NK-92 (cell line): ENCODE data around the gene APOL4.
"Not testable (repeated sequence)": the region's sequence is repeated elsewhere in the genome, so short reads cannot be mapped to it uniquely, and the experiment has no call there.

ENCODE experiments used
- DNase-seq: peaks from one replicate; lab custom pipeline; 2025; ENCODE audit not compliant: unreplicated experiment; lab: John Stamatoyannopoulos, UW

APOL4 gene

GRCh38 chr22:36209488-36209908, 7.9 kb upstream of the APOL4 start:
- not testable (repeated sequence) for DNase-seq

GRCh38 chr22:36208914-36209313, 7.3 kb upstream of the APOL4 start:
- DNase-seq = no peak

GRCh38 chr22:36208162-36208765, 6.7 kb upstream of the APOL4 start:
- DNase-seq = no peak

GRCh38 chr22:36206255-36206654, 4.6 kb upstream of the APOL4 start:
- no peak for DNase-seq

- DNase-seq = not testable (repeated sequence)
These were observed 4.0 kb upstream of the APOL4 start for GRCh38 chr22:36205573-36205972.

GRCh38 chr22:36204632-36205015, 3.0 kb upstream of the APOL4 start:
- DNase-seq = no peak

DNA sequence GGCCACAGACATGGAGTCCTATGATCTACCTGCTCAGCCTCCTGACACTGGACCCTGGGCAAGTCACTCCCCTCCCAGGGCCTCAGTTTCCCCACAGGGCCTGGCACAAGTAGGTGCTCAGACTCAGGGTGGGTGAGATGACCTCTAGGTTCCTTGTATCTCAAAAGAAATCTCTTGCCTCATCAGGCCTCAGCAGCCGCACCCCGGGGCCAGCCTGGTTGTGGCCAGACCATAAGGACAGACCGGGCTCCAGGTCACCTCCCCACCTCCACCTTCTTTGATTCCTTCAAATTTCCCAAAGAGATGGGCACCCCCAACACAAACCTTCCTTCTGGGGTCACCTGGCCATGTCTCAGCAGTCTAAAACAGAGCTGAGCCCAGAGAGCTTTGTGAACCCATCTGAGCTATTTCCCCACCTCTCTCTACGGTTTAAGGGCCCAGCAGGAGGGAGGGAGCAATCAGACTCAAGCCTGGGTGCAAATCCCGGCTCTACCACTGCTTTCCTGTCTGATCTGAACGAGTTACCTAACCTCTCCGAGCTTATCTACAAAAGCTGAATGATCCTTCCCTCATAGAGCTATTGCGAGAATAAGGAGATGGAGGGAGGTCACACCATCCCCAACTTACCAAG, 2.5 kb upstream of the APOL4 start:
- DNase-seq = no peak

GRCh38 chr22:36203441-36203840, 1.8 kb upstream of the APOL4 start:
- DNase-seq = not testable (repeated sequence)

DNA sequence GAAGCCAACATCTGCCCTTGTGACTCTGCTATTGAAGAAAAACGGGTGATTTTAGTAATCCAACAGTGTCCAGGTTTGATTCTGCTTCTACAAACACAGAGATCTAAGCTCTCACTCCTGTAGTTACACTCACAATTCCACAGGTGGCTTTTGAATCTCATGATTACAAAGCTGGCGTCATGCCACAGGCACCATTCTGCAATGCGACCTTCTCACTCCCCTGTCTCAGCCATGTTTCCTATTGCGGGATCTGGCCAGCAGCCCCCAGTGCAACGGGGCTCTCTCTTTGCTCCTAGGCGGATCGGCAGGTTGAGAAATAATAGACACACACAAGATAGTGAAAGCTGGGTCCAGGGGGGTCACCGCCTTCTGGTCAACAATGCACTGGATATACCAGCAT, 1.3 kb upstream of the APOL4 start:
- not testable (repeated sequence) for DNase-seq

DNA sequence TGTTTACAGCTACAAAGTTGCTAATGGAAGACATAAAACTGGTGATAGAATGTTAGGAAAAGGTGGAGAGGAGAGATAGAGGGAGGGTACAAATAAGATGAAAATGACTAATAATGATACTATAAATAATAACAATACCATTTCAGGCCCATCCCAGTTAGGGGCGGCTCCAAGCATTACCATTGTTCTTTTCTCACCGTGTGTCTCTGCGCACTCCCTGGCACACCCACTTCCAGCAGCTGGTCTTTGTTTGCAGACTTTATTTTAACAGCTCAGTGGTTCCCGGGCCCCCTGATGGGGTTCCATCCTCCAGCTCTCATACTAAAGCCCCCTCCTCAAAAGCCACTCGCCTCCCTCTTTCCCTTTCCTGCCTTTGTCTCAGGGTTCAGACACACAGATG, 584 bp downstream of the APOL4 start:
- not testable (repeated sequence) for DNase-seq

GRCh38 chr22:36199001-36199551, 2.5 kb downstream of the APOL4 start:
- no peak for DNase-seq

DNA sequence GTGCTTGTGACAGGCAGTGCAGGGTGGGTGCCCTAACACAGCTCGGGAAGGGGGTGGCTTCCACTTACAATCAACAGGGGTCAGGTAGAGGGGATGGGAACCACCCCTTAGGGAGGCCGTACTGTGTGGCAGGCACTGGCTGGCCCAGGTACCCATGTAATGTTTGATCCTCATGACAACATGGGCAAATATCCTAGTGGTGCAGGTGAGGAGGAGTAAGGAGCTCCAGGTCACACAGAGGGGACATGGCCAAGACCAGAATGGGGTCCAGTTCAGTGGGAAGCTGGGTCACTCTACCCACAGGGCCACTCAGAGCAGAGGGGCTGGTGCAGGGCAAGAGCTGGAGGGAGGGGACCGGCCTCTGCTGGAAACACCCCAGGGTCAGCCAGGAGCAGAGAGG, 3.1 kb downstream of the APOL4 start:
- DNase-seq = no peak

DNA sequence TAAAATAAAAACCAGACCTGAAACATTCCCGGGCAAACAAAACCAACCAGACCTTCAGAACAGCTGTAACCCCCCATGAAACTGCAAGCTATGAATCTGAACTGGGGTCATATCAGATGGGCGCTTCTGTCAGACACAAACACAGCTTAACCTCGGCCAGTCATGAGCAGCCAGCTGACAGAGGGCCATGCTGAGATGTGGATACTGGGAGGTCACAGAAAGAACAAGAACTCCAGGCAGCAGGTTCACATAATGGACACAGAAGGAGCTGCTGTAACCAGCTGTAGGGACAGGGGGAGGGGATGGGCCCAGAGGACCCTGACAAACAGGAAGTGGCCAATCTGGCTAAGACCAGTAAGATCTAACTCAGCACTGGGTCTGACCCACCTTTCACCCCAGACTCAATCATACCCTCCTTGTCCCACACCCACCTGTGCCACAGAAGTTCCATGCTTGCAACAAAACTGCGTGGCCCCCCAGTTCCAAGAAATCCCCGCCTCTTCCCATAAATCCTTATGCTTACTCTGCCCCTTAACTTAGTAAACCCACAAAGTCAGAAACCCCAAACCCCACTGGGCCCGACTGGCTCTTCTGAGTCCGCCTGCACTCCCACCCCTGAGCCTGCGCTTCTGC, 4.0 kb downstream of the APOL4 start:
- no peak for DNase-seq

GRCh38 chr22:36197065-36197440, 4.6 kb downstream of the APOL4 start:
- no peak for DNase-seq

DNA sequence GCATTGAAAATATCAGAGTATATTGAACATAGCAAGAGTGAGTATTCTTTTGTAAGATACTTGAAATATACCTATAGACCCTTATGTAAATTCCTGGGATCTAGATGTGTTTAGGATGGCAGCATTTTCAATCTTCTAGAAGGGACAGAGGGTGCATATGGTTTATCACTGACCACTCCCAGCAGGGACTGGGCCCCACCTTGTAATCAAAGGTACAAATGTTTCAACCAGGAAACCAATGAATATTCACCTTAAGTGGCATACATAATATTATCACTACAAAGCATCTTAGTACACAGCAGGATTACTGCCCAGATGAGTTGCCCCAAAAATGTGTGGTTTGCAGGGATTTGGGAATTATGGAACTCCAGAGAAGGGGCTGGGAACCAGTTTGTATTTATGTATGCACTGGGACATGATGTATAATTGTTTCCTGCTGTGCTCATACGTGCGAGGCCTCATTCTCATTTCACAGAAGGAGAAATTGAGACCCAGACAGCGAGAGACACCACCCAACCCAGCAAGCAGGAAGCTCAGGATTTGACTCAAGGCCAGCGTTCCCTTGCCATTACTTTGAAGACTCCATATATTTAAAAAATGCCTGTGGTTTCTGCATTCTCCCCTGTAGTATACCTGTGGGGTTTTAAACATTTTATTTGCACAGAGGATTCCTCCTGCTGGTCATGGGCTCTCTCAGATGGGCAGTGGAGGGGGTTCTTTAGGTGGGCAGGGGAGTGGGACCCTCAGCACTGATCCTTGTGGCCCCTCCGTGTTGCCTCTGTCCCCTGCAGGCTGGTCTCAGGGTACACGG, 5.2 kb downstream of the APOL4 start:
- no peak for DNase-seq

GRCh38 chr22:36194971-36195370, 6.6 kb downstream of the APOL4 start:
- DNase-seq = no peak

DNA sequence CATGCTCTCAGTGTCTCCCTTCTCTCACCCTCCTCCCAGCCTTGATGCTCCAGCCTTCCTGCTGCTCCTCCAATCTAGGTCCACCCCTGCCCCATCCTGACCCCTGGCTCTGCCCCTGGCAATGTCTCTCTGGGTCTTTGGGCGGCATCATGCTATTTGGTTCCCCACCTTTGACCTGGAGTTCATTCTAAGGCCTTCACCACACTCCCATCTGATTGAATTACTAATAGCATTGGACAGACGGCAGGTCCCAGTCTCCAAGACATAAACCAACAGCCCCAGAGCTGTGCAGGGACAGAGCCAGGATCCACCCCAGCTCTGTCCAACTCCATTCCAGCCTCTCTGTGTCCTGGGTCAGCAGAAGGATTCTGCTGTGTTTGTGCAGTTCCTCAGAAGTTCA, 7.2 kb downstream of the APOL4 start:
- DNase-seq = no peak

DNA sequence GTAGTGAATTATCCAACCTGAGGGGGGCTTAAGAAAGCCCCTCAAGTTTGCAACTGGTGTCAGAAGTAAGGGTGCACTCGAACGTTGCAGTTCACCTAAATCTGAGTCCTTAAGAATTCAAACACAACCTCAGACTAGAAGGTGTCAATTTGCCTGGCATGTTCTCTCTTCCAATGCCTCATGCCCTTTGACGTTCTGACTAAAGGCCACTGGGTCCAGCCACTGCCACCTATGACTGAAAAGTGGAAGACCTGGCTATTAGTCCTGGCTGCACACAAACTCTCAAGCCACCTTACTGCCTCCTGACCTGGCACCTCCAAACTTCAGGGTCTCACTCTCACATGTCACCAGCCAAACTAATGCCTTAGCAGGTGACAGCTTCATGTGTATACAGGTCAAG, 8.0 kb downstream of the APOL4 start:
- no peak for DNase-seq

DNA sequence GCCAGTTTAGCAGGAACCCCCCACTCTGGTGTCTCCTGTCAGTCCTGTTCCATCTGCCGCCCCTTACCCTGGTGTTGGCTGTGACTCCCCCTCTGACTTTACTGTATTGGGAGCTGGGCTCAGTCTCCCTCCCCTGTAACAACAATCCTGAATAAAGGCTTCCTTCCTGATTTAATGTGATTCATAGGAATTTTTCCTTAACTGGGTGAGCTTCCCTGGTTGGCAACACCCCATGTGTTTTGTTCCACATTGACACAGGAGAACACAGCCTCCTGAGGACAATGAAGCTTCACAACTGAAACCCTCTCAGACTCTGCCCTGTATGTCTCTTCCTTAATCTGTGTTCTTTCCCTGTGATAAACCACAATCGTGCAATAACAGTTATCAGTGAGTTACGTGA, 8.4 kb downstream of the APOL4 start:
- no peak for DNase-seq

- DNase-seq = no peak
These were observed 9.1 kb downstream of the APOL4 start for GRCh38 chr22:36192542-36192941.

DNA sequence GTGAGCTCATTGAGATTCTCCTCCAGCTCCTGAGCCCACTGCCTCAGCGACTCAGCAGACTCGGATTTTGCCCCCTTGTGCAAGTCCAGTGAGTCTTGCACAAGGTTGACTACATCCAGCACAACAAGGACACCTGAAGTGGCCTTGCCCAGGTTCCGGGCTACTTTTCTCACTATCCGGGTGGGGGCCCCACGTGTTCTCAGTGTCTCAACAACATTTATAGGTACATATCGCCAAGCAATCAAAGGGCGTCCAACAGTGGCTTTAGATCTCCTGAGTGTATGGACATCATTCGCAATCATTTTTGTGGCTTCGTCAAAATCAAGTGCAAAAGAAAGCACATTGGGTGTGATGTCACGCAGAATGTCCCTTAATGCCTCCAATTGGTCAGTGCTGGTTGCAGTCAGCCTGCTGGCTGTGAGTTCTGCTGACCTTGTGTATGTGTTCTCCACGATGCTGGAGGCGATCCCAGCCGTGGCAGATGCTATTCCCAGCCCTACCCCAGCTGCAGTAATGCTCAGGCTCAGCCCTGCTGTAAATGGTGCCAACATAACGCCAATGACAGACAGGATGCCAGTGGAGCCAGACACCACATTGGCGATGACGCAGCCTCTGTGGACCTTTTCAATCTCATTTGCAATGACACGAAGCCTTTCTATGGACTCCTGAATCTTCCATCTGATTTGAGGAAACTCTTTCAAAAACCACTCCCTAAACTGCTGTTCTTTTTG, 10.3 kb downstream of the APOL4 start:
- no peak for DNase-seq
